OCI-LY7 (cell line): ENCODE results near the gene RBM25. TPM values are rescaled to one million over a fixed set of nuclear protein-coding genes. Genes with fewer than 3 reads are reported as not detected.

ENCODE experiments used
- BruUV-seq: library from RNA; stranded (reverse); fragments of 400-500 nt; replicated peaks from 2 replicates; lab custom pipeline; 2021; lab: Mats Ljungman, UMichigan
- CTCF ChIA-PET: fragments of 300-600 bp; sonication (Branson Sonifier 250); formaldehyde crosslinking; loops from one replicate; lab custom pipeline; 2022; ENCODE audit warnings: antibody characterized with exemption; ENCODE audit not compliant: unreplicated experiment; lab: Charles Lee
- POLR2A ChIA-PET: fragments of 300-600 bp; sonication (Branson Sonifier 250); formaldehyde crosslinking; loops from one replicate; lab custom pipeline; 2022; ENCODE audit warnings: antibody characterized with exemption; lab: Charles Lee
- DNase-seq: peaks from one replicate; pipeline ENCODE4 v3.0.0-alpha.2; 2015; ENCODE audit warnings: low spot score
- H2AFZ ChIP-seq: fragments of 200-600 bp; sonication (generic), shearing (Covaris generic); 2 replicates; pipeline ENCODE4 v1.6.1; 2014; ENCODE audit warnings: mild to moderate bottlenecking, antibody characterized with exemption, low read length, moderate library complexity
- H3K27ac ChIP-seq: fragments of 200-600 bp; sonication (generic); 2 replicates; pipeline ENCODE4 v1.5.1; 2014; ENCODE audit warnings: mixed run types, low read depth, mild to moderate bottlenecking, moderate library complexity, low read length, inconsistent platforms; ENCODE audit not compliant: poor library complexity, severe bottlenecking
- H3K36me3 ChIP-seq: fragments of 200-600 bp; sonication (generic); 2 replicates; pipeline ENCODE4 v1.6.1; 2014; ENCODE audit warnings: mild to moderate bottlenecking, antibody characterized with exemption, low read length, moderate library complexity, mixed read lengths; ENCODE audit not compliant: insufficient read depth
- H3K4me1 ChIP-seq: fragments of 200-600 bp; sonication (generic); 2 replicates; pipeline ENCODE4 v1.5.1; 2014; ENCODE audit warnings: mild to moderate bottlenecking, low read length; ENCODE audit not compliant: insufficient read depth, poor library complexity, severe bottlenecking
- H3K4me2 ChIP-seq: fragments of 200-600 bp; sonication (generic); 2 replicates; pipeline ENCODE4 v1.6.1; 2014; ENCODE audit warnings: mild to moderate bottlenecking, low read length
- H3K4me3 ChIP-seq: fragments of 200-600 bp; sonication (generic); 2 replicates; pipeline ENCODE4 v1.5.1; 2014; ENCODE audit warnings: mild to moderate bottlenecking, low read depth, low read length; ENCODE audit not compliant: poor library complexity, severe bottlenecking
- H3K79me2 ChIP-seq: fragments of 200-600 bp; sonication (generic); 2 replicates; pipeline ENCODE4 v1.6.1; 2016; ENCODE audit warnings: low read depth, mild to moderate bottlenecking, low read length, moderate library complexity, mixed read lengths; ENCODE audit not compliant: insufficient read depth
- H3K9me2 ChIP-seq: fragments of 200-600 bp; sonication (generic); 2 replicates; pipeline ENCODE4 v1.6.1; 2016; ENCODE audit warnings: mild to moderate bottlenecking, low read length, mixed read lengths; ENCODE audit not compliant: insufficient read depth
- H3K9me3 ChIP-seq: fragments of 200-600 bp; sonication (generic); 2 replicates; pipeline ENCODE4 v1.6.1; 2014; ENCODE audit warnings: mild to moderate bottlenecking, mixed run types, low read length, mixed read lengths
- H4K20me1 ChIP-seq: fragments of 200-600 bp; sonication (generic); 2 replicates; pipeline ENCODE4 v1.6.1; 2014; ENCODE audit warnings: mild to moderate bottlenecking, antibody characterized with exemption, low read length, moderate library complexity, mixed read lengths; ENCODE audit not compliant: insufficient read depth
- EZH2phosphoT487 ChIP-seq: fragments of 200-600 bp; sonication (generic); IDR thresholded peaks from 2 replicates; pipeline ENCODE4 v1.6.1; 2018; ENCODE audit warnings: low read depth, borderline replicate concordance, mild to moderate bottlenecking, mixed run types, antibody characterized with exemption, low read length, moderate library complexity, mixed read lengths
- intact Hi-C: fragments of 100-400 bp; cut with micrococcal nuclease; formaldehyde crosslinking; loops from one replicate; pipeline ENCODE4 v1.10.0; 2022; ENCODE audit not compliant: unreplicated experiment
- total RNA-seq, 2 experiments: library from RNA; depleted of rRNA in 1 of 2; stranded (reverse); fragments of >200 nt in 1 of 2; shearing (Covaris generic) in 1 of 2; gene quantifications; 2 replicates each; pipeline ENCODE4 v1.2.3, GENCODE V29; 2014 to 2022
- TF ChIP-seq, protein P1 (sequence below): fragments of 200-600 bp; sonication (generic); conservative IDR thresholded peaks from 2 replicates; pipeline ENCODE4 v1.5.1; 2014; ENCODE audit warnings: mild to moderate bottlenecking, antibody characterized with exemption, low read length, moderate library complexity, mixed read lengths

Gene RBM25
- total RNA-seq, 2 experiments from 2014 or later = 70.5 to 120 TPM

DNA sequence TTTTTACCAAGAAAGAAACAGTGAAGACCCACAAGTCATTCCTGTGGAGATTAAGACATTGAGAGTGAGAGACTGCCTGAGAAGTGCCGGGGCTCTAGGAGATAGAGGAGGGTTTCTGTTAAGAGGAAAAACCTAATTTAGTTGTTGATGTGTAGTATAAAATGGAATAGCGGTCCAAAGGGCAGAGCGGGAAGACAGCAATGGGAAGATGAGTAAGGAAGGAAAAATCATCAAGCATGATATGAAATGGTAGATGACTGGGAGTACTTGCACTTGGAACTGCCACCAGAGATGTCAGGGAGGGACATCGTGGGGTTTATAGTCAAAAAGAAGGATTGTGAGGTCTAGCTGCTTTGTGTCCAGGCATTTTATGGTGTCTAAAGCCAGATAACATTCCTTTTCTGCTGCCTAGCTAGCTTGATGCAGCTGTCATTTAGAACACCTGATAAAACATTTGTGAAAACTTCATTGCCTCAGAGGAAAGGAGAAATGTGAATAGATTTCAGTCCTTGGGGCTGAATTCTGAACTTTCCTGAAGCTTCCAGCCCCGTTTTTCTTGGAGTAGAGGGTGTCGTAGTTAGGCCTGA, 57.8 kb downstream of the RBM25 start:
- Histone ChIP-seq H3K27ac (no peak overlapping the region), H3K79me2 (no peaks in the 10 kb centered on the region; the same call in 1 of the 2 replicates), H4K20me1 (peaks cover 4% of the 10 kb centered on the region; the same call in 1 of the 2 replicates), H3K4me3 (no peak overlapping the region), H3K4me2 (no peak overlapping the region), H3K9me3 (no peaks in the 10 kb centered on the region), H3K4me1 (no peaks in the 10 kb centered on the region), H3K36me3 (peaks cover 96% of the 10 kb centered on the region), H2AFZ (no peak overlapping the region), H3K9me2 (no peaks in the 10 kb centered on the region)
- ChIA-PET POLR2A (interaction anchor here (0.9 to 1.0 kb wide), 3 partner anchors 9 to 91 kb away, joined by 3 to 4 read pairs (median 3); no protein-coding TSS in a partner anchor), CTCF (no interaction called here)
- intact Hi-C loops = no loop called here
- BruUV-seq = no TSS peak
- no peak for TF ChIP-seq EZH2phosphoT487
- TF ChIP-seq, protein P1, sequence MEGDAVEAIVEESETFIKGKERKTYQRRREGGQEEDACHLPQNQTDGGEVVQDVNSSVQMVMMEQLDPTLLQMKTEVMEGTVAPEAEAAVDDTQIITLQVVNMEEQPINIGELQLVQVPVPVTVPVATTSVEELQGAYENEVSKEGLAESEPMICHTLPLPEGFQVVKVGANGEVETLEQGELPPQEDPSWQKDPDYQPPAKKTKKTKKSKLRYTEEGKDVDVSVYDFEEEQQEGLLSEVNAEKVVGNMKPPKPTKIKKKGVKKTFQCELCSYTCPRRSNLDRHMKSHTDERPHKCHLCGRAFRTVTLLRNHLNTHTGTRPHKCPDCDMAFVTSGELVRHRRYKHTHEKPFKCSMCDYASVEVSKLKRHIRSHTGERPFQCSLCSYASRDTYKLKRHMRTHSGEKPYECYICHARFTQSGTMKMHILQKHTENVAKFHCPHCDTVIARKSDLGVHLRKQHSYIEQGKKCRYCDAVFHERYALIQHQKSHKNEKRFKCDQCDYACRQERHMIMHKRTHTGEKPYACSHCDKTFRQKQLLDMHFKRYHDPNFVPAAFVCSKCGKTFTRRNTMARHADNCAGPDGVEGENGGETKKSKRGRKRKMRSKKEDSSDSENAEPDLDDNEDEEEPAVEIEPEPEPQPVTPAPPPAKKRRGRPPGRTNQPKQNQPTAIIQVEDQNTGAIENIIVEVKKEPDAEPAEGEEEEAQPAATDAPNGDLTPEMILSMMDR = no peak
- DNase-seq = no peak

DNA sequence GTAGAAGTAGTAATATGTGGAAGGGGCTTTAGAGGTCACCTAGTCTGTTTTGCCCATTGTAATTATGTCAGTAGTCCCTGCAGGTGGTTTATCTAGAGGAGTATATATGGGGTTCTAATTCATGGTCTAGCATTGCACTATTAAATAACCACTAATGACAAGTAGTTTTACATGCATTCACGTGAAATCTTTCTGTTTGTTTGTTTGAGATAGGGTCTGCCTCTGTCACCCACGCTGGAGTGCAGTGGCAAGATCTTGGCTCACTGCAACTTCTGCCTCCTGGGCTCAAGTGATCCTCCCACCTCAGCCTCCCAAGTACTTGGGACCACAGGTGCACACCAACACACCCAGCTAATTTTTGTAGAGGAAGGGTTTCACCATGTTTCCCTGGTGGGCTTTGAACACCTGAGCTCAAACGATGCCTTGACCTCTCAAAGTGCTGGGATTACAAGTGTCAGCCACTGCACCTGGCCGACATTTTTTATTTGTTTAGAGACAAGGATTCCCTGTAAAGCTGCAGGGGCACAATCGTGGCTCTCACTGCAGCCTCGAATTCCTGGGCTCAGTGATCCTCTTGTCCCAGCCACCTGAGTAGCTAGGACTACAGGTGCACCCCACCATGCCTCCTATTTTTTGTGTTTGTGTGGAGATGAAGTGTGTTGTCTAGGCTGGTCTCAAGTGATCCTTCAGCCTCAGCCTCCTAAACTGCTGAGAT, 66.0 kb downstream of the RBM25 start:
- Histone ChIP-seq H3K9me3 (no peaks in the 10 kb centered on the region), H3K36me3 (peaks cover 69% of the 10 kb centered on the region)
- no peak for DNase-seq

More for the DNA sequence above, 66.0 kb downstream of the RBM25 start:
- Histone ChIP-seq H2AFZ (no peak overlapping the region), H3K4me1 (no peaks in the 10 kb centered on the region), H4K20me1 (0 out of 2 replicates have a peak, but pooled peaks cover 4% of the 10 kb centered on the region), H3K4me3 (no peak overlapping the region), H3K4me2 (no peak overlapping the region), H3K9me2 (no peaks in the 10 kb centered on the region), H3K27ac (no peak overlapping the region), H3K79me2 (no peaks in the 10 kb centered on the region; the same call in 1 of the 2 replicates)
- no TSS peak for BruUV-seq
- POLR2A ChIA-PET = interaction anchor here (0.7 to 1.1 kb wide), 2 partner anchors 58 to 165 kb away, joined by 4 read pairs; no protein-coding TSS in a partner anchor
- TF ChIP-seq, protein P1 = no peak
- TF ChIP-seq EZH2phosphoT487 = no peak
- intact Hi-C loops = no loop called here
- CTCF ChIA-PET = no interaction called here
